ENCODE data around the gene NDUFV3.
"Not testable (repeated sequence)": the region's sequence is repeated elsewhere in the genome, so short reads cannot be mapped to it uniquely, and the experiment has no call there.

NDUFV3 gene

DNA sequence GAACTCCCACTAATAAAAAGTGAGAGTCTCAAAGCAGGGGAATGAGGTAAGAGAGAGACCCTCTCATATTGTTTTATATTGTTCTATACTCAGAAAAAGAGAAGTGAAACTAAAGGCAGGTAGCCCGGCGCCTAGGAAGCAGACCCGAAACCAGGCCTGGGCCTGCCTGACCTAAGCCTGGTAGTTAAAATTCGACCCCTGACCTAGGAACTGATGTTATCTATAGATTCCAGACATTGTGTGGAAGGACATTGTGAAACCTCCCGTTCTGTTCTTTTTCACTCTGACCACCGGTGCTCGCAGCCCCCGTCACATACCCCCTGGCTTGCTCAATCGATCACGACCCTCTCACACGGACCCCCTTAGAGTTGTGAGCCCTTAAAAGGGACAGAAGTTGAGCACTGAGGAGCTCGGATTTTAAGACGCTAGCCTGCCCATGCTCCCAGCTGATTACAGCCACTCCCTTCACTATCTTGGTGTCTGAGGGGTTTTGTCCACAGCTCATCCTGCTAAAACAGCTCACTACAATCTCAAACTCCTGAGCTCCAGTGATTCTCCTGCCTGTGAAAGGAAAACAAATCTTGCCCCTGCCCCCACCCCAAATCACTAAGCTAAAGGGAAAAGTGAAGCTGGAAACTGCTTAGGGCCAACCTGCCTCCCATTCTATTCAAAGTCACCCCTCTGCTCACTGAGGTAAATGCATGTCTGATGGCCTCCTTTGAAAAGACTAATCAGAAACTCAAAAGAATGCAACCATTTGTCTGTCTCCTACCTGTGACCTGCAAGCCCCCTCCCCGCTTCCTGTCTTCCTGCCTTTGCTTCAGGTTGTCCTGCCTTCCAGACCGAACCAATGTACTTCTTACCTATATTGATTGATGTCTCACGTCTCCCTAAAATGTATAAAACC, 44.2 kb downstream of the NDUFV3 start:
- DNase-seq = not testable (repeated sequence)

DNA sequence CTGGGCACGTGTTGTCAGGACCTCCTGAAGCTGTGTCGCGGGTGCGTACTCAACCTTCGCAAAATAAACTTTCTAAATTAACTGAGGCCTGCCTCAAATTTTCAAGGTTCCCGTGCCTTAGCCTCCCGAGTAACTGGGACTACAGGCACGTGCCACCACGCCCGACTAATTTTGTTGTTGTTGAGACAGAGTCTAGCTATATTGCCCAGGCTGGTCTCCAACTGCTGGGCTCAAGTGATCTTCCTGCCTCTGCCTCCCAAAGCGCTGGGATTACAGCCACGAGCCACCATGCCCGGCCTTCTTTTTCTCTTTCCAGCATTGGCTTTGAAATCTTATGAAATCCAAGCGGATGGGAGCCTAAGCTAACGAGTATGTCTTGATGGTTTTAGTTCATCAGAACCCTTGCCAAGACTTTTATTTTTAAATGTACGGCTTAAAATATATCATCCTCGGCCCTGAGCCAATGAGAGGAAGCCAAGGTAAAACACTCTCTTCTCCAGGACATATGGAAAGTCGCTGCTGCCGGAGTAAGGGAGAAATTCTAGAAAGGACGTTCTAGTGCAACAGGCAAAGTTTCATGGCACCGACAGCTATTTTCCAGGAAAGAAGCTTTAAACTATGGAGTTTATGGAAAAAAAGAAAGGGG, 45.0 kb downstream of the NDUFV3 start:
- no peak for DNase-seq

DNA sequence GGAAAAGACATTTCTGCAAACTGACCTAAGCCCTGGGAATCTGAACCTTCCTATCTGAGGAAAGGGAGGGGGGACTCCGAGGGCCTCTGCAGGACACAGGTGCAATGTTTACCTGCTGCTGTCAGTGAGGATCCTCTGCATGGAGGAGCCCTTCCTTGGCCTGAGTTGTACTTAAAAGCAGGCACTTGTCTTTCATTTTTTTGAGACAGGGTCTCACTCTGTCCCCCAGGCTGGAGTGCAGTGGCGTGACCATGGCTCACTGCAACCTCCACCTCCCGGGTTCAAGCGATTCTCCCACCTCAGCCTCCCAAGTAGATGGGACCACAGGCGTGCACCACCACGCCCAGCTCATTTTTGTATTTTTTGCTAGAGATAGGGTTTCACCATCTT, 45.5 kb downstream of the NDUFV3 start:
- DNase-seq = not testable (repeated sequence)

DNA sequence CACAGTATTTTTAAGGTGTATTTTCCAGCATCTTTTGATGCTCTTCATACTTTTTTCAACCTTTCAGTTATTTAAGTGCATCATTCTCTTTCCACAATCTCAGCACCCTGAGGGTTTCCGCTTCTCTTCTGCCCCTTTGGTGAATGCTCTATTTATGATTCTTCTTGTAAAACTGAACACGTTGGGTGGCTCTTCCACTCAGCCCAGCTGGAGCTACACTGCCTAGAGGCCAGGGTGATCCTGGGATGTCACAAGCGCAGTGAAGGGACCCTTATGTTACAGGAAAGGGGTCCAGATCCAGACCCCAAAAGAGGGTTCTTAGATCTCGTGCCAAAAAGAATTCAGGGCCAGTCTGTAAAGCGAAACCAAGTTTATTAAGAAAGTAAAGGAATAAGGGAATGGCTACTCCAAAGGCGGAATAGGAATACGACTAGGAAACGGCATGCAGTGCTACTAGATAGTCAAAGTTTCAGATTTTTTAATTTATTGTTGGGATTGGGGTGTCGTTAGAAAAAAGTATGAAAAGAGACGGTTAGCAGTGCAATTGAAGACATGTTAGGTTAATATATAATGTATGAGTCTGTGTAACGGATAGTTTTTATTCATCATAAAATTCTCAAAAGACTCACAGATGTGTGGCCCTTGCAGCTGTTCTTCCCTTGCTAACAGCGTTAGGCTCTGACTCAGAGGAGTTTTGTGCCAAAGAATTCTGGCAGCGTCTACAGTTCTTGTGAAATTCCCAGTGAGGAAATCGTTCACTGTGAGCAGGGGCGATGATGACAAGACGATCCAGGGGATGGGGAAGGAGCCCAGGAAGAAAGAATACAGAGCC, 46.7 kb downstream of the NDUFV3 start:
- DNase-seq = no peak

DNA sequence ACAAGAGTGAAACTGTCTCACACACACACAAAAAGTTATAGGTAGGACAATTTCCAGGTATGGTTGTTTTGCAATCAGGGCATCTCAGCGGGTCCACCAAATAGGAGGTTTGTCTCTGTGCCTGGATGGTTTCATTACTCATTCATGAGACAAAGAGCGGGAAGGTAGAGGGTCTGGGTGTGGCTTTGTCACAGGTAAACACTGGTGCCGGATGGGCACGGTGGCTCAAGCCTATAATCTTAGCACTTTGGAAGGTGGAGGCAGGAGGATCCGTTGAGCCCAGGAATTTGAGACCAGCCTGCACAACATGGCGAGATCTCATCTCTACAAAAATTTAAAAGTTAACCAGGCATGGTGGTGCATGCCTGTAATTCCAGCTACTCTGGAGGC, 48.6 kb downstream of the NDUFV3 start:
- DNase-seq = no peak

DNA sequence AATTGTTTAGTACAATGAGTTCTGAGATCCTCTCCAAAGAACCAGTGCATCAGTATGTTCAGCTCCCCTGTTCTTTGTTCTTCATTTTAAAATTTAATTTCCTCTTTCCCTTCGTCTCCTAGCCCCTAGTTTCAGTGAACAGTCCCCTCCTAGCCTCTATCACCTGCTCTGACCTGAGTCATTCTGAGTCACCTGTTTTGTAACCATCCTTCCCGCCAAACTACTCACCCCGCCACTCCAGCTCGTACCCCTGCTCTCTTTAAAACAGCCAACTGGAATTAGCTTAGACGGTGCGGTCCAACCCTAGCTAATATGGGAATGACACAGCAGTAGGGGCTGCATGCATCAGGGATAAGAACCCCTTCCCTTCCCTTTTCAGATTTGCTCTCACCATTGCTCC, 49.1 kb downstream of the NDUFV3 start:
- no peak for DNase-seq

DNA sequence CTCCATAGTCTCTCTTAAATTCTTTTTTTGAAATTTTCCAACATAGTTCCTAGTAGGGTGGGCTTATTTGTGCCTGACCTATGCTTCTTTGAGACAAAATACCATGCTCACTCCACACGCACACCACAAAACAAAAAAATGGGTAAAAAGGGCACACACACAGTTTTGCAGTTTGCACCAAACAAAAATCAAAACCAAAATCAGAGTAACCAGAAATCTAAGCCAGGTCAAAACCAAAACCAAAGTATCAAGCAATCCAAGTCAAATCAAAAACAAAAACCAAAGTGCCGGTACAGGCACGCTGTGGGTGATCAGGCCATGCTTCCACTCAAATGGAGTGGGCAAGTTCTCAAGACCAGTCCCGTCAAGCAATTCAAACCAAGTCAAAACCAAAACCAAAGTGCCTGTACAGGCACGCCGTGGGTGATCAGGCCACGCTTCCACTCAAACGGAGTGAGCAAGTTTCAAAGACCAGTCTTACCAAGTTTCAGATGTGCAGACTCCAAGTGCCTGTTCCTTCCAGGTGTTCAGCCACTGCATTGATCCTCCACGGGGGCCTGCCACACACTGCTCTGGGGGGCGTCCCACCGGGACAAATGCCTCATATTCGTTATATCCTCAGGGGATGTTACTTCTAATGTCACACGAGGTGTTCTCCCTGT, 56.1 kb downstream of the NDUFV3 start:
- not testable (repeated sequence) for DNase-seq

DNA sequence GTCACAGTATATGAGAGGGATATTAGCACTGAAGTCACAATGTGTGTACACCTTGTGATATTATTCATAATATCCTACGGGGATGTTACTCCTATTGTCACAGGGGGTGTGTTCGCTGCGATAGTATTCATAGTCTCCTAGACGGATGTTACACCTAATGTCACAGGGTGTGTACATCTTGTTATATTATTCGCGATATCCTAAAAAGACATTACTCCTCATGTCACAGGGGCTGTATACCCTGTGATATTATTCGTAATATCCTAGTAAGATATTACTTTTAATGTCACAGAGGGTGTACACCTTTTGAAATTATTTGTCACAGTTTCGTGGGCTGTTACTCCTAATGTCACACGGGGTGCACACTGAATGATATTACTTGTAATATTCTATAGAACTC, 58.1 kb downstream of the NDUFV3 start:
- not testable (repeated sequence) for DNase-seq

DNA sequence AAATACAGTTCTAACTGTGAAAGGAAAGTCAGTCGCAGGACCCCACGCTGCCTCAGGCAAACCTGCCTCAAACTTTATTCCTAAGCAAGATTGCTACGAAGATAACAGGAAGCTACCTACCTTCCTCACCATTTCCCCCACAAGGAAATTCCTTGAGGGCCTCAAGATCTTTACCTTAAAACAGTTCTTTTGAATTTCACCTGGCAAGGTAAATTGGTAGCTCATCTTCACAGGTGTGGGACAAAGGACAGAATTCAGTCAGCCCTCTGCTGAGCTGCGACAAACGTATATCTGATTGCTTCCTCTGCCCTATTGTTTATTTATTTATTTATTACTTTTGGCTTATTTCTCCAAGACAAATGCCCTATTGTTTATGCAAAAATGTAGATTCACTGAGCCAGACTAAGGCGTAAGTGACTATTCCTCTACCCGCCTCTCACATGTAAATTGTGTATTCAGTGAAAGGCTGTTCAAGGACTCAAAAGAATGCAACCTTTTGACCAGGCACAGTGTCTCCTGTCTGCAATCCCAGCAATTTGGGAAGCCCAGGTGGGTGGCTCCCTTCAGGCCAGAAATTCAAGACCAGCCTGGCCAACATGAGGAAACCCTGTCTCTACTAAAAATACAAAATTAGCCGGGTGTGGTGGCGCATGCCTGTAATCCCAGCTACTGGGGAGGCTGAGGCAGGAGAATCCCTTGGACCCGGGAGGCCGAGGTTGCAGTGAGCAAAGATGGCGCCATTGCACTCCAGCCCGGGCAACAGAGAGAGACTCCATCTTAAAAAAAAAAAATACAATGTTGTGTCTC, 63.9 kb downstream of the NDUFV3 start:
- DNase-seq = no peak

DNA sequence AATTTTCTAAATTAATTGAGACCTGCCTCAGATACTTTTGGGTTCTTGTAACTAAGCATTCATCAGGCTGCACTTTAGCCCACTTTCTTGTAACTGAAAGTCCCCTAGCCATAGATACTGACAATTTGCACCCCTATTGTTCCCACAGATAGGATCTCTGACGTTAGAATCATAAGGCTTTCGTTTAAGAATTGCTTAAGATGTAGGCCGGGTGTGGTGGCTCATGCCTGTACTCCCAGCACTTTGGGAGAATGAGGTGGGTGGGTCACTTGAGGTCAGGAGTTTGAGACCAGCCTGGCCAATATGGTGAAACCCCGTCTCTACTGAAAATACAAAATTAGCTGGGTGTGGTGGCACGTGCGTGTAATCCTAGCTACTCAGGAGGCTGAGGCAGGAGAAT, 65.0 kb downstream of the NDUFV3 start:
- not testable (repeated sequence) for DNase-seq

DNA sequence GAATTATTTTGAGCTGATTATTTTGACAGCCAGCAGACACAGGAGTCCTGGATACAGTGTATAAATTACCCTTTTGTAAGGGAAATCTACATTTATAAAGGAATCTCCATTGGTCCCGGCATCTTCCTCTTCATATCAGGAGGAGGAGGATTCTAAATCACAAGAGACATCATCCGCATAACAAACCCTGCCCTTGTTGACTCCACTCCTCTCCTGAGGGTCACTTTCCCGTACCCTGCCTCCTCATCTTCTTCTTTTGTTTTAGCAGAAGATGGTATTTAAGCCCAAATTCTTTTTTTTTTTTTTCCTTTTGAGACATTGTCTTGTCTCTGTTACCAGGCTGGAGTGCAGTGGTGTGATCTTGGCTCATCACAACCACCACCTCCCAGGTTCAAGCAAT, 66.6 kb downstream of the NDUFV3 start:
- no peak for DNase-seq

DNA sequence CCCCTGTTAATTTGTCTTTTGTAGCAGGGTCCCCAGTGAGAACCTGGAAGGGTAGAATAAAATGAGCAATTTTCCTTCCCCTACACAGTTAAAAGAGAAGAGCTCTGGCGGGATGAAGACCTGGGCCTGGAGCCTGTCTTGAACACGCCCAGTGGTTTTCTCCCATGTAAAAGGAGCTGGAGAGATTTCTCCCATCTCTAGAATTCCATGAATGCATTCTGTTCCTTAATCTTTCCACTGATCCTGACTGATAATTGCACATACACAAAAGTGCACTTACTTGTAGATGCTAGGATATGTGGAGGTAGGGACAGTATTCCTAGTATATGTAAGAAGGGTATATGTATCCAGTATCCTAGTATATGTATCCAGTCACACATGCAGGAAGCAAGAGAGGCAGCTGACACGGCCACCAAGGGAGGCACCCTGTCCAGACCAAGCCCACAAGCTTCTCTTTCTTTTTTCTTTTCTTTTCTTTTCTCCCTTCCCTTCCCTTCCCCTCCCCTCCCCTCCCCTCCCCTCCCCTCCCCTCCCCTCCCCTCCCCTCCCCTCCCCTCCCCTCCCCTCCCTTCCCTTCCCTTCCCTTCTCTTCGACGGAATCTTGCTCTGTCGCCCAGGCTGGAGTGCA, 69.4 kb downstream of the NDUFV3 start:
- no peak for DNase-seq
